Transverse colon (tissue), 4 donors: ENCODE measurements around the gene CRYBG1.

Experiments
- EP300 ChIP-seq: sonication (generic); formaldehyde crosslinking; IDR thresholded peaks from one replicate; pipeline ENCODE4 v1.6.1; 2017; ENCODE audit warnings: antibody characterized with exemption, low read depth
- POLR2A ChIP-seq: fragments of 450-650 bp; IDR thresholded peaks from one replicate; pipeline ENCODE4 v1.6.1; 2016; ENCODE audit warnings: antibody characterized with exemption, mild to moderate bottlenecking, moderate library complexity
- POLR2AphosphoS5 ChIP-seq, 3 donors: sonication (generic); formaldehyde crosslinking; IDR thresholded peaks; one replicate each; pipeline ENCODE4 v1.6.1; 2016; ENCODE audit warnings: antibody characterized with exemption in 3 of 3
- TF ChIP-seq, protein P1 (sequence below), 5 experiments: fragments of 200-600 bp in 3 of 5; fragments of 450-650 bp in 2 of 5; sonication (generic) in 3 of 5; IDR thresholded peaks; 1 replicate in 2 of 5; 2 replicates in 3 of 5; pipeline ENCODE4 v1.5.1; 2016 to 2017; ENCODE audit warnings: antibody characterized with exemption in 5 of 5, inconsistent platforms in 3 of 5, mild to moderate bottlenecking in 2 of 5, moderate library complexity in 1 of 5

DNA sequence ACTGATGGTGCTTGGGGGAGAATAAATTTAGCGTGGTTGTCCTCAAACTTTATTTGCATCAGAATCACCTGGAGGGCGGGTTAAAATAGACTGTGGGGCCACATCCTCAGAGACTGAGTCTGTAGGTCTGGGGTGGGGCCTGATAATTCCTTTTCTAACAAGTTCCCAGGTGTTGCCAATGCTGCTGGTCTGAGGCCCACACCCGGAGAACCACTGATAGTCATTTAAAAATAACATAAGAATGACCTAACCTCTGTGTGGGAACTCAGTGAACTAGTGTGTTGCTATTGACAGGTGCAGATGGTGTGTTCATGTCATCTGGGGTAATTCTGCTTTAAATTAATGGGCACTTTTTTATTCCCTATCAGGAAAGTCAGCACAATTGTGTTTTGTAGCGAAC lies 204.0 kb downstream of the CRYBG1 start:
- TF ChIP-seq, protein P1, sequence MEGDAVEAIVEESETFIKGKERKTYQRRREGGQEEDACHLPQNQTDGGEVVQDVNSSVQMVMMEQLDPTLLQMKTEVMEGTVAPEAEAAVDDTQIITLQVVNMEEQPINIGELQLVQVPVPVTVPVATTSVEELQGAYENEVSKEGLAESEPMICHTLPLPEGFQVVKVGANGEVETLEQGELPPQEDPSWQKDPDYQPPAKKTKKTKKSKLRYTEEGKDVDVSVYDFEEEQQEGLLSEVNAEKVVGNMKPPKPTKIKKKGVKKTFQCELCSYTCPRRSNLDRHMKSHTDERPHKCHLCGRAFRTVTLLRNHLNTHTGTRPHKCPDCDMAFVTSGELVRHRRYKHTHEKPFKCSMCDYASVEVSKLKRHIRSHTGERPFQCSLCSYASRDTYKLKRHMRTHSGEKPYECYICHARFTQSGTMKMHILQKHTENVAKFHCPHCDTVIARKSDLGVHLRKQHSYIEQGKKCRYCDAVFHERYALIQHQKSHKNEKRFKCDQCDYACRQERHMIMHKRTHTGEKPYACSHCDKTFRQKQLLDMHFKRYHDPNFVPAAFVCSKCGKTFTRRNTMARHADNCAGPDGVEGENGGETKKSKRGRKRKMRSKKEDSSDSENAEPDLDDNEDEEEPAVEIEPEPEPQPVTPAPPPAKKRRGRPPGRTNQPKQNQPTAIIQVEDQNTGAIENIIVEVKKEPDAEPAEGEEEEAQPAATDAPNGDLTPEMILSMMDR (IDR thresholded peaks at IDR 0.05) = no peak
- TF ChIP-seq POLR2AphosphoS5 (IDR thresholded peaks at IDR 0.05) (no peak), POLR2A (no peak), EP300 (no peak)
